H1 (cell line): ENCODE data around the gene LHPP. TPM values are rescaled to one million over a fixed set of nuclear protein-coding genes. Genes with fewer than 3 reads are reported as not detected.
A peak's percentile ranks its signal among the peaks of the same experiment; 100 is the strongest.

Source experiments
- CTCF ChIA-PET: fragments of 300-600 bp; sonication (Branson Sonifier 250); formaldehyde crosslinking; loops from one replicate; lab custom pipeline; 2021; ENCODE audit not compliant: partially characterized antibody; lab: Charles Lee
- POLR2A ChIA-PET: fragments of 300-600 bp; sonication (Branson Sonifier 250); formaldehyde crosslinking; loops from one replicate; lab custom pipeline; 2021; ENCODE audit warnings: inconsistent platforms; ENCODE audit not compliant: partially characterized antibody; lab: Charles Lee
- DNase-seq, 2 experiments: peaks; one replicate each; pipeline versions ENCODE4 v3.0.0 to v3.0.0-alpha.2; 2010 to 2022; ENCODE audit warnings: low spot score in 2 of 2, low read depth in 1 of 2, mixed read lengths in 1 of 2
- FAIRE-seq: peaks from 2 replicates; lab custom pipeline; 2011; peaks lifted over from hg19 to GRCh38; lab: Jason Lieb, UNC
- H2AFZ ChIP-seq: 2 replicates; pipeline ENCODE4 v1.8.1; 2012; ENCODE audit warnings: low read length, inconsistent platforms
- H2AK5ac ChIP-seq: 2 replicates; pipeline ENCODE4 v1.6.1; 2013; ENCODE audit warnings: low read depth, low read length
- H2BK120ac ChIP-seq: replicated peaks from 2 replicates; pipeline ENCODE3; 2013; ENCODE audit warnings: low read depth, low read length, inconsistent platforms
- H2BK12ac ChIP-seq: 2 replicates; pipeline ENCODE4 v1.6.1; 2013; ENCODE audit warnings: low read depth, low read length
- H2BK15ac ChIP-seq: 2 replicates; pipeline ENCODE4 v1.6.1; 2013; ENCODE audit warnings: low read length
- H2BK20ac ChIP-seq: 2 replicates; pipeline ENCODE4 v1.6.1; 2013; ENCODE audit warnings: low read length
- H2BK5ac ChIP-seq: 2 replicates; pipeline ENCODE4 v1.6.1; 2013; ENCODE audit warnings: low read depth, low read length
- H3K14ac ChIP-seq: 2 replicates; pipeline ENCODE4 v1.6.1; 2013; ENCODE audit warnings: inconsistent platforms; ENCODE audit not compliant: insufficient read length
- H3K18ac ChIP-seq: 2 replicates; pipeline ENCODE4 v1.6.1; 2013; ENCODE audit warnings: low read length; ENCODE audit errors: extremely low read depth
- H3K23ac ChIP-seq: 2 replicates; pipeline ENCODE4 v1.6.1; 2013; ENCODE audit warnings: inconsistent platforms; ENCODE audit not compliant: insufficient read length
- H3K23me2 ChIP-seq: 2 replicates; pipeline ENCODE4 v1.6.1; 2013; ENCODE audit warnings: low read depth, low read length
- H3K27ac ChIP-seq: 2 replicates; pipeline ENCODE4 v1.6.1; 2011; ENCODE audit warnings: low read depth, low read length, inconsistent platforms
- H3K27me3 ChIP-seq, 4 experiments: replicated peaks in 1 of 4; 1 replicate in 1 of 4; 2 replicates in 3 of 4; pipeline versions ENCODE4 v1.6.1 to v1.8.1; 2011 to 2013; ENCODE audit warnings: low read length in 3 of 4, mild to moderate bottlenecking in 3 of 4, inconsistent platforms in 2 of 4, mixed read lengths in 2 of 4, moderate library complexity in 1 of 4; ENCODE audit not compliant: control insufficient read depth in 3 of 4, insufficient read depth in 3 of 4; ENCODE audit errors: extremely low read depth in 1 of 4
- H3K36me3 ChIP-seq, 4 experiments: 2 replicates each; pipeline versions ENCODE4 v1.6.1 to v1.8.1; 2011 to 2013; ENCODE audit warnings: mild to moderate bottlenecking in 4 of 4, low read length in 3 of 4, moderate library complexity in 2 of 4, control low read depth in 1 of 4, inconsistent platforms in 1 of 4; ENCODE audit not compliant: insufficient read depth in 4 of 4, control insufficient read depth in 2 of 4
- H3K4ac ChIP-seq: replicated peaks from 2 replicates; pipeline ENCODE3; 2013; ENCODE audit warnings: low read length, low read depth, mixed read lengths, inconsistent platforms; ENCODE audit not compliant: insufficient read length
- H3K4me1 ChIP-seq, 4 experiments: replicated peaks in 1 of 4; 1 replicate in 1 of 4; 2 replicates in 3 of 4; pipeline versions ENCODE4 v1.6.1 to v1.8.1; 2011 to 2013; ENCODE audit warnings: low read length in 3 of 4, inconsistent platforms in 2 of 4, mixed read lengths in 1 of 4; ENCODE audit not compliant: insufficient read depth in 4 of 4, control insufficient read depth in 3 of 4
- H3K4me2 ChIP-seq, 2 experiments: 2 replicates each; pipeline versions ENCODE4 v1.6.1 to v1.8.1; 2011 to 2013; ENCODE audit warnings: low read depth in 2 of 2, low read length in 2 of 2, control low read depth in 1 of 2, inconsistent platforms in 1 of 2, mild to moderate bottlenecking in 1 of 2; ENCODE audit not compliant: insufficient read depth in 1 of 2
- H3K4me3 ChIP-seq, 4 experiments: fragments of 200-600, 300-600 bp in 1 of 4; sonication (generic), shearing (Covaris generic), sonication (Bioruptor Twin) in 1 of 4; 2 replicates each; pipeline versions ENCODE4 v1.5.1 to v1.8.1; 2011 to 2016; ENCODE audit warnings: low read length in 4 of 4, low read depth in 3 of 4, control low read depth in 2 of 4, inconsistent platforms in 2 of 4, mild to moderate bottlenecking in 2 of 4, mixed read lengths in 1 of 4, moderate library complexity in 1 of 4; ENCODE audit not compliant: insufficient read depth in 2 of 4; ENCODE audit errors: extremely low read depth in 1 of 4
- H3K56ac ChIP-seq: replicated peaks from 2 replicates; pipeline ENCODE3; 2013; ENCODE audit warnings: low read depth, mild to moderate bottlenecking, mixed read lengths, low read length, inconsistent platforms; ENCODE audit not compliant: insufficient read length
- H3K79me1 ChIP-seq: 2 replicates; pipeline ENCODE4 v1.6.1; 2013; ENCODE audit warnings: low read depth, low read length, control low read depth
- H3K79me2 ChIP-seq, 2 experiments: 2 replicates each; pipeline versions ENCODE4 v1.6.1 to v1.8.1; 2012 to 2013; ENCODE audit warnings: low read length in 2 of 2, mild to moderate bottlenecking in 2 of 2, inconsistent platforms in 1 of 2; ENCODE audit not compliant: insufficient read depth in 2 of 2, control insufficient read depth in 1 of 2
- H3K9ac ChIP-seq, 4 experiments: replicated peaks in 1 of 4; 1 replicate in 1 of 4; 2 replicates in 3 of 4; pipeline versions ENCODE4 v1.6.1 to v1.8.1; 2011 to 2013; ENCODE audit warnings: low read depth in 3 of 4, low read length in 3 of 4, control low read depth in 2 of 4, mild to moderate bottlenecking in 2 of 4, moderate library complexity in 2 of 4, inconsistent platforms in 1 of 4; ENCODE audit errors: extremely low read depth in 1 of 4
- H3K9me3 ChIP-seq, 2 experiments: 2 replicates each; pipeline versions ENCODE4 v1.6.1 to v1.8.1; 2012 to 2013; ENCODE audit warnings: mild to moderate bottlenecking in 2 of 2, moderate library complexity in 2 of 2, control low read depth in 1 of 2, inconsistent platforms in 1 of 2, low read depth in 1 of 2, low read length in 1 of 2, mixed read lengths in 1 of 2; ENCODE audit not compliant: insufficient read depth in 2 of 2
- H4K20me1 ChIP-seq, 2 experiments: replicated peaks in 1 of 2; 2 replicates each; pipeline versions ENCODE3 to v1.8.1; 2011 to 2013; ENCODE audit warnings: inconsistent platforms in 2 of 2, low read length in 2 of 2, mild to moderate bottlenecking in 1 of 2; ENCODE audit not compliant: insufficient read depth in 2 of 2, control insufficient read depth in 1 of 2
- H4K5ac ChIP-seq: 2 replicates; pipeline ENCODE4 v1.6.1; 2013; ENCODE audit warnings: low read length, low read depth, mixed read lengths, inconsistent platforms; ENCODE audit not compliant: insufficient read length
- H4K8ac ChIP-seq: 2 replicates; pipeline ENCODE4 v1.8.0; 2013; ENCODE audit warnings: mild to moderate bottlenecking, moderate library complexity, low read length, inconsistent platforms; ENCODE audit not compliant: insufficient read depth; ENCODE audit errors: extremely low read depth
- H4K91ac ChIP-seq: replicated peaks from 2 replicates; pipeline ENCODE3; 2013; ENCODE audit warnings: low read length, mixed read lengths, inconsistent platforms; ENCODE audit not compliant: insufficient read length
- ATF3 ChIP-seq: IDR thresholded peaks from 2 replicates; pipeline ENCODE4 v1.6.1; 2011; ENCODE audit warnings: low read depth, mild to moderate bottlenecking, low read length; ENCODE audit not compliant: insufficient read depth
- BACH1 ChIP-seq: IDR thresholded peaks from 2 replicates; pipeline ENCODE4 v1.6.1; 2012; ENCODE audit warnings: low read length, improper control_type of control experiment
- BCL11A ChIP-seq, 2 experiments: IDR thresholded peaks; one replicate each; pipeline ENCODE4 v1.6.1; 2011; ENCODE audit warnings: low read depth in 2 of 2, low read length in 2 of 2, mild to moderate bottlenecking in 2 of 2
- CBX8 ChIP-seq: fragments of 300-800, 300-1000 bp; sonication (generic); IDR thresholded peaks from 2 replicates; pipeline ENCODE4 v1.7.1; 2016; ENCODE audit warnings: low read depth, low read length, borderline replicate concordance
- CEBPB ChIP-seq: IDR thresholded peaks from 2 replicates; pipeline ENCODE4 v1.6.1; 2012; ENCODE audit warnings: low read depth, low read length
- CTBP2 ChIP-seq: IDR thresholded peaks from 2 replicates; pipeline ENCODE4 v1.7.0; 2011; ENCODE audit warnings: borderline replicate concordance, mild to moderate bottlenecking, moderate library complexity, mixed read lengths, low read length; ENCODE audit not compliant: insufficient read depth, insufficient read length
- POU5F1 ChIP-seq: IDR thresholded peaks from 2 replicates; pipeline ENCODE4 v1.6.1; 2011; ENCODE audit warnings: low read depth, mild to moderate bottlenecking, low read length, moderate library complexity
- RNF2 ChIP-seq: fragments of 200-900, 300-1000 bp; sonication (generic); IDR thresholded peaks from 2 replicates; pipeline ENCODE4 v1.7.1; 2016; ENCODE audit warnings: borderline replicate concordance, low read depth, mild to moderate bottlenecking, antibody characterized with exemption, low read length; ENCODE audit not compliant: poor library complexity, severe bottlenecking; ENCODE audit errors: missing control alignments
- RXRA ChIP-seq: IDR thresholded peaks from 2 replicates; pipeline ENCODE4 v1.6.1; 2011; ENCODE audit warnings: low read depth, mild to moderate bottlenecking, low read length, moderate library complexity; ENCODE audit not compliant: insufficient read depth
- SIX5 ChIP-seq: IDR thresholded peaks from 2 replicates; pipeline ENCODE4 v1.6.1; 2011; ENCODE audit warnings: mild to moderate bottlenecking, low read depth, low read length
- TBP ChIP-seq: IDR thresholded peaks from 2 replicates; pipeline ENCODE4 v1.6.1; 2011; ENCODE audit warnings: low read depth, low read length, improper control_type of control experiment
- WGBS, 2 experiments: shearing (Covaris generic) in 1 of 2; methylation state at CpG; one replicate each; pipeline versions ENCODE4 v1.1.6 to v1.1.7; 2013 to 2015; ENCODE audit warnings: low lambda C conversion rate in 2 of 2, mixed read lengths in 2 of 2, inconsistent platforms in 1 of 2, low coverage in 1 of 2, missing lambda C conversion rate in 1 of 2; ENCODE audit not compliant: insufficient replicate concordance in 2 of 2, insufficient coverage in 1 of 2, insufficient read length in 1 of 2; ENCODE audit errors: extremely low coverage in 1 of 2, missing lambda C conversion rate in 1 of 2; 5-methylcytosine and 5-hydroxymethylcytosine counted together
- polyA plus RNA-seq, 7 experiments: library from polyadenylated mRNA; depleted of rRNA in 3 of 7; stranded (reverse) in 5 of 7; unstranded in 2 of 7; fragments of >200 nt in 5 of 7; fragments of 200-250 nt in 2 of 7; gene quantifications; 1 replicate in 5 of 7; 2 replicates in 1 of 7; 4 replicates in 1 of 7; pipeline versions ENCODE4 v1.2.1 to v1.2.3, GENCODE V29; 2011 to 2013; ENCODE audit warnings: missing spikeins in 2 of 7, mixed read lengths in 2 of 7
- total RNA-seq: library from RNA; stranded (reverse); fragmentation: NEBNext Ultra II Directional; extraction: Animal tissue kit (Norgen Biotek cat#: 25700); gene quantifications from 2 replicates; pipeline ENCODE4 v1.2.1, GENCODE V29; 2021

Gene LHPP
- total and polyA plus RNA-seq, 2 of the 8 experiments (the other 6 are each of a cell fraction or from before 2014, with no cell fraction given) = 26.0 to 45.0 TPM

GRCh38 chr10:124641282-124642087 is 179.9 kb downstream of the LHPP start:
- POLR2A ChIA-PET = no interaction called here
- no peak overlapping the region for H3K4me2 ChIP-seq
- FAIRE-seq = no peak
- no peak for TF ChIP-seq BACH1
- no peak for TF ChIP-seq ATF3
- TF ChIP-seq CEBPB = no peak
- TF ChIP-seq RXRA = no peak
- TF ChIP-seq TBP = no peak
- TF ChIP-seq RNF2 = no peak
- no peak for TF ChIP-seq CTBP2
- TF ChIP-seq POU5F1 = no peak
- TF ChIP-seq SIX5 = no peak
- TF ChIP-seq BCL11A (IDR thresholded peaks at IDR 0.05; ENCODE audit: low read depth in 2 of 2, low read length in 2 of 2) = no peak
- no peak for TF ChIP-seq CBX8

More at GRCh38 chr10:124641282-124642087, 179.9 kb downstream of the LHPP start:
- no peak overlapping the region for H3K56ac ChIP-seq
- no peak overlapping the region; a peak in 1 of 7 replicates for H3K9ac ChIP-seq
- no peak overlapping the region for H3K14ac ChIP-seq
- 0 out of 2 replicates have a peak, but pooled peaks cover 2% of the 10 kb centered on the region for H3K23me2 ChIP-seq
- WGBS, 2 experiments = 82% methylated on average over 15 of the region's 15 CpGs; no CpG with 5 or more reads in 1 of the 2 experiments
- H3K9me3 ChIP-seq = no peaks in the 10 kb centered on the region
- H4K20me1 ChIP-seq = peaks cover 1 to 5% of the 10 kb centered on the region in 2 experiments
- no peak overlapping the region for H4K8ac ChIP-seq
- H2AFZ ChIP-seq = no peak overlapping the region
- no peak overlapping the region for H3K18ac ChIP-seq
- CTCF ChIA-PET = interaction anchor here (1.4 to 5.5 kb wide), 4 partner anchors 9 to 100 kb away, joined by 3 to 37 read pairs (median 8); no protein-coding TSS in a partner anchor
- H2BK20ac ChIP-seq = no peak overlapping the region
- no peak overlapping the region for H3K4me3 ChIP-seq
- H3K23ac ChIP-seq = no peak overlapping the region
- H3K4me1 ChIP-seq = peaks cover 0 to 4% (median 0%) of the 10 kb centered on the region in 4 experiments; a peak in 2 of 7 replicates
- no peak overlapping the region for H2BK15ac ChIP-seq
- H3K4ac ChIP-seq = no peak overlapping the region
- no peak overlapping the region for H3K27ac ChIP-seq
- H3K79me1 ChIP-seq = no peaks in the 10 kb centered on the region
- H3K36me3 ChIP-seq = no peaks in the 10 kb centered on the region
- no peak overlapping the region for H2BK120ac ChIP-seq
- no peaks in the 10 kb centered on the region for H3K27me3 ChIP-seq
- no peak overlapping the region for H2AK5ac ChIP-seq
- H4K5ac ChIP-seq = no peak overlapping the region
- DNase-seq = no peak
- H2BK12ac ChIP-seq = no peak overlapping the region
- no peaks in the 10 kb centered on the region; a peak in 1 of 4 replicates for H3K79me2 ChIP-seq
- peak overlapping the region; percentile 5; the same call in 1 of the 2 replicates for H2BK5ac ChIP-seq
- no peak overlapping the region for H4K91ac ChIP-seq
